Measurements from ENCODE around the gene TMEM43. TPM values are rescaled to one million over a fixed set of nuclear protein-coding genes. Genes with fewer than 3 reads are reported as not detected.

TMEM43 gene
- polyA plus RNA-seq, 1 of the 3 experiments (the other 2 are of a cell fraction) = 105 TPM

DNA sequence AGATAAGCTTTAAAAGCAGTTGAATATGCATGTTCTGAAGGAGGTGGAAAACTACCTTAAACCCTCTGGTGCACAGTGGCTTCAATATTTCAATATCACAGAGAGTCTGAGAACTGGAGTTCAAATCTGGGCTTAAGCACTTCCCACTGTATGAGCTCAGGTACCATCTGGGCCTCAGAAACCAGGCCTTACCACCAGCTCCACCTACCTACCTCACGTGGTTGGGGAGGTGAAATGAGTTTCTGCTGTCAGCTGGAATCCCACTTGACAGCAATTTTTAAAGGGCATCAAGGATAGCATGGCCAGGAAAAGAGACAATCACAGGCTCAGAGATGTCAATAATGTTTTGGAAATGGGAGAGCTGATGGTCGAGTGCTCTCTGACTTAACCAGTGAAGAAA, 5.2 kb upstream of the TMEM43 start:
- Histone ChIP-seq H3K4me3 (ENCODE audit: low read depth in 2 of 2, low read length in 1 of 2) (no peak overlapping the region), H3K9me3 (no peaks in the 10 kb centered on the region), H3K27me3 (ENCODE audit: insufficient read depth) (no peaks in the 10 kb centered on the region), H3K36me3 (replicated peaks in 1 of 2; ENCODE audit: control insufficient read depth in 1 of 2, insufficient read depth in 2 of 2, low read length in 1 of 2) (peaks cover 19 to 37% of the 10 kb centered on the region in 2 experiments), H3K9ac (no peak overlapping the region), H3K79me2 (ENCODE audit: insufficient read depth) (peaks cover 26% of the 10 kb centered on the region), H3K9me2 (no peaks in the 10 kb centered on the region), H3F3A (replicated peaks; ENCODE audit: insufficient read depth) (no peaks in the 10 kb centered on the region), H4K20me1 (ENCODE audit: insufficient read depth) (no peaks in the 10 kb centered on the region), H3K4me1 (ENCODE audit: control insufficient read depth in 1 of 2, insufficient read depth in 2 of 2, low read depth in 1 of 2, low read length in 1 of 2) (peaks cover 6 to 18% of the 10 kb centered on the region in 2 experiments; a peak in 3 of 4 replicates), H2AFZ (ENCODE audit: low read depth) (no peak overlapping the region), H3K4me2 (no peak overlapping the region), H3K27ac (ENCODE audit: low read depth in 2 of 2, low read length in 1 of 2) (no peak overlapping the region)
- DNase-seq = no peak
- ChIA-PET CTCF (interaction anchor here (4.0 kb wide), 1 partner anchor 223 kb away, joined by 18 read pairs; no protein-coding TSS in a partner anchor), POLR2A (no interaction called here)
- WGBS (ENCODE audit: low lambda C conversion rate) = 94% methylated on average over 2 of the region's 2 CpGs
- TF ChIP-seq USF1 (IDR thresholded peaks at IDR 0.05; ENCODE audit: borderline replicate concordance, low read depth) (no peak), RXRA (IDR thresholded peaks at IDR 0.05; ENCODE audit: borderline replicate concordance, low read depth) (no peak), TAF1 (IDR thresholded peaks at IDR 0.05; ENCODE audit: borderline replicate concordance, low read depth, low read length) (no peak), SIN3A (IDR thresholded peaks at IDR 0.05; ENCODE audit: borderline replicate concordance, low read depth, low read length) (no peak)
- TF ChIP-seq, protein P1, sequence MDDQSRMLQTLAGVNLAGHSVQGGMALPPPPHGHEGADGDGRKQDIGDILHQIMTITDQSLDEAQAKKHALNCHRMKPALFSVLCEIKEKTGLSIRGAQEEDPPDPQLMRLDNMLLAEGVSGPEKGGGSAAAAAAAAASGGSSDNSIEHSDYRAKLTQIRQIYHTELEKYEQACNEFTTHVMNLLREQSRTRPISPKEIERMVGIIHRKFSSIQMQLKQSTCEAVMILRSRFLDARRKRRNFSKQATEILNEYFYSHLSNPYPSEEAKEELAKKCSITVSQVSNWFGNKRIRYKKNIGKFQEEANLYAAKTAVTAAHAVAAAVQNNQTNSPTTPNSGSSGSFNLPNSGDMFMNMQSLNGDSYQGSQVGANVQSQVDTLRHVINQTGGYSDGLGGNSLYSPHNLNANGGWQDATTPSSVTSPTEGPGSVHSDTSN (IDR thresholded peaks at IDR 0.05) = no peak

GRCh38 chr3:14120111-14120920, 4.5 kb upstream of the TMEM43 start:
- Histone ChIP-seq H2AFZ (ENCODE audit: low read depth) (no peak overlapping the region), H3K9me2 (no peaks in the 10 kb centered on the region), H3F3A (replicated peaks; ENCODE audit: insufficient read depth) (peaks cover 1% of the 10 kb centered on the region), H3K4me2 (no peak overlapping the region), H3K79me2 (ENCODE audit: insufficient read depth) (peaks cover 30% of the 10 kb centered on the region), H3K4me3 (ENCODE audit: low read depth in 2 of 2, low read length in 1 of 2) (no peak overlapping the region), H3K9me3 (no peaks in the 10 kb centered on the region), H3K27ac (ENCODE audit: low read depth in 2 of 2, low read length in 1 of 2) (no peak overlapping the region), H3K9ac (no peak overlapping the region), H3K27me3 (ENCODE audit: insufficient read depth) (no peaks in the 10 kb centered on the region), H3K4me1 (ENCODE audit: control insufficient read depth in 1 of 2, insufficient read depth in 2 of 2, low read depth in 1 of 2, low read length in 1 of 2) (peaks cover 6 to 18% of the 10 kb centered on the region in 2 experiments; a peak in 3 of 4 replicates), H3K36me3 (replicated peaks in 1 of 2; ENCODE audit: control insufficient read depth in 1 of 2, insufficient read depth in 2 of 2, low read length in 1 of 2) (peaks cover 17 to 30% of the 10 kb centered on the region in 2 experiments), H4K20me1 (ENCODE audit: insufficient read depth) (no peaks in the 10 kb centered on the region)
- 91% methylated on average over 11 of the region's 11 CpGs for WGBS (ENCODE audit: low lambda C conversion rate)
- ChIA-PET POLR2A (no interaction called here), CTCF (interaction anchor here (4.0 kb wide), 1 partner anchor 224 kb away, joined by 18 read pairs; no protein-coding TSS in a partner anchor)
- no peak for DNase-seq
- no peak for TF ChIP-seq NFIC (IDR thresholded peaks at IDR 0.05; ENCODE audit: borderline replicate concordance)
- no peak for TF ChIP-seq CHD2 (IDR thresholded peaks at IDR 0.05; ENCODE audit: low read length, partially characterized antibody)
- TF ChIP-seq MEF2A (IDR thresholded peaks at IDR 0.05; ENCODE audit: borderline replicate concordance, low read depth) = no peak
- TF ChIP-seq NRF1 (IDR thresholded peaks at IDR 0.05; ENCODE audit: low read depth, low read length) = no peak
- no peak for TF ChIP-seq SMC3 (IDR thresholded peaks at IDR 0.05; ENCODE audit: low read depth, low read length)
- no peak for TF ChIP-seq MXI1 (IDR thresholded peaks at IDR 0.05; ENCODE audit: low read depth, low read length)
- no peak for TF ChIP-seq EZH2phosphoT487 (IDR thresholded peaks at IDR 0.05; ENCODE audit: borderline replicate concordance, low read depth)
- TF ChIP-seq GATA2 (CRISPR knock-in tag; IDR thresholded peaks at IDR 0.05) = no peak
- TF ChIP-seq CTCF (IDR thresholded peaks at IDR 0.05) = no peak
- no peak for TF ChIP-seq REST (IDR thresholded peaks at IDR 0.05; ENCODE audit: low read depth, low read length)
- TF ChIP-seq JUND (IDR thresholded peaks at IDR 0.05) = no peak
- no peak for TF ChIP-seq GABPA (IDR thresholded peaks at IDR 0.05; ENCODE audit: low read depth)
- no peak for TF ChIP-seq YY1 (IDR thresholded peaks at IDR 0.05; ENCODE audit: low read depth)
- TF ChIP-seq POLR2AphosphoS5 (IDR thresholded peaks at IDR 0.05; ENCODE audit: low read depth, low read length) = no peak
- no peak for TF ChIP-seq RXRA (IDR thresholded peaks at IDR 0.05; ENCODE audit: borderline replicate concordance, low read depth)
